Aorta (tissue), 5 donors: ENCODE results near the gene GNS. TPM values are rescaled to one million over a fixed set of nuclear protein-coding genes. Genes with fewer than 3 reads are reported as not detected.
A peak's percentile ranks its signal among the peaks of the same experiment; 100 is the strongest.
"Not testable (repeated sequence)": the region's sequence is repeated elsewhere in the genome, so short reads cannot be mapped to it uniquely, and the experiment has no call there.

ENCODE experiments used
- ATAC-seq: fragments of 200-7000 bp; cut with Tn5 transposase; one replicate; pipeline ENCODE4 v1.9.1; 2022; ENCODE audit warnings: moderate library complexity; ENCODE audit not compliant: low FRiP score
- DNase-seq, 2 donors: peaks; one replicate each; pipeline ENCODE4 v3.0.0-alpha.2; 2020
- H3K27ac ChIP-seq, 2 donors: one replicate each; pipeline ENCODE4 v1.5.1; 2013; ENCODE audit warnings: low read length in 2 of 2, mild to moderate bottlenecking in 2 of 2, moderate library complexity in 2 of 2, control low read depth in 1 of 2, inconsistent platforms in 1 of 2, low read depth in 1 of 2
- H3K27me3 ChIP-seq, 2 donors: one replicate each; pipeline ENCODE4 v1.6.1; 2013; ENCODE audit warnings: control low read depth in 1 of 2, low read length in 1 of 2, mild to moderate bottlenecking in 1 of 2, moderate library complexity in 1 of 2; ENCODE audit not compliant: insufficient read depth in 2 of 2, control insufficient read depth in 1 of 2
- H3K36me3 ChIP-seq, 2 donors: one replicate each; pipeline ENCODE4 v1.6.1; 2013; ENCODE audit warnings: control low read depth in 1 of 2, low read length in 1 of 2, mild to moderate bottlenecking in 1 of 2; ENCODE audit not compliant: insufficient read depth in 2 of 2, control insufficient read depth in 1 of 2
- H3K4me1 ChIP-seq, 2 donors: one replicate each; pipeline ENCODE4 v1.6.1; 2013; ENCODE audit warnings: low read length in 2 of 2, control low read depth in 1 of 2, mild to moderate bottlenecking in 1 of 2, moderate library complexity in 1 of 2; ENCODE audit not compliant: insufficient read depth in 2 of 2, control insufficient read depth in 1 of 2
- H3K4me3 ChIP-seq, 2 donors: one replicate each; pipeline ENCODE4 v1.5.1; 2013; ENCODE audit warnings: low read length in 2 of 2, control low read depth in 1 of 2, mild to moderate bottlenecking in 1 of 2
- H3K9me3 ChIP-seq: one replicate; pipeline ENCODE4 v1.6.1; 2013; ENCODE audit warnings: mild to moderate bottlenecking, low read length; ENCODE audit not compliant: control insufficient read depth
- WGBS, 2 donors: extraction: QIAGEN DNeasy Blood & Tissue Kit; methylation state at CpG; one replicate each; pipeline ENCODE4 v1.1.7; 2013; 5-methylcytosine and 5-hydroxymethylcytosine counted together
- intact Hi-C, 2 donors: fragments of 100-400 bp; cut with DNase I; formaldehyde crosslinking; loops; one replicate each; pipeline versions ENCODE4 v1.14.2 to v1.15.0; 2022
- long read RNA-seq, 2 donors: library from polyadenylated mRNA; unstranded; transcript quantifications; one replicate each; pipeline ENCODE4 v2.0.0, GENCODE V29; 2020 to 2021
- polyA plus RNA-seq, 2 donors: library from polyadenylated mRNA; stranded (reverse); fragments of 200-250 nt; gene quantifications; one replicate each; pipeline ENCODE4 v1.2.3, GENCODE V29; 2013
- total RNA-seq, 2 donors: library from RNA; stranded (reverse); fragmentation: NEBNext Ultra II Directional; extraction: Animal tissue kit (Norgen Biotek cat#: 25700); gene quantifications; one replicate each; pipeline ENCODE4 v1.2.1, GENCODE V29; 2021
- donor health status: healthy with polysubstance abuse.
- donor health status: Bipolar disorder and iron deficiency.
- donor health status: DM: no; HTN: no; CAD: no.
- donor health status: DM: no; HTN: no; CAD: no.
- donor health status: DM: yes; HTN: yes; CAD: no.

GNS gene
- 100 to 1,000 TPM; 120 to 152 TPM for total RNA-seq
- polyA plus RNA-seq, result 10 to 100 TPM; 29.6 to 36.4 TPM
- long read RNA-seq, donor 1, full-length matches to known transcripts, result 8 of 56 reads
- long read RNA-seq, donor 1, partial matches to known transcripts, result 12 of 56 reads
- long read RNA-seq, donor 1, other reads (novel, unspliced or antisense), result 36 of 56 reads
- long read RNA-seq, donor 2, full-length matches to known transcripts, result 33 of 64 reads
- long read RNA-seq, donor 2, partial matches to known transcripts, result 7 of 64 reads
- long read RNA-seq, donor 2, other reads (novel, unspliced or antisense), result 24 of 64 reads

DNA sequence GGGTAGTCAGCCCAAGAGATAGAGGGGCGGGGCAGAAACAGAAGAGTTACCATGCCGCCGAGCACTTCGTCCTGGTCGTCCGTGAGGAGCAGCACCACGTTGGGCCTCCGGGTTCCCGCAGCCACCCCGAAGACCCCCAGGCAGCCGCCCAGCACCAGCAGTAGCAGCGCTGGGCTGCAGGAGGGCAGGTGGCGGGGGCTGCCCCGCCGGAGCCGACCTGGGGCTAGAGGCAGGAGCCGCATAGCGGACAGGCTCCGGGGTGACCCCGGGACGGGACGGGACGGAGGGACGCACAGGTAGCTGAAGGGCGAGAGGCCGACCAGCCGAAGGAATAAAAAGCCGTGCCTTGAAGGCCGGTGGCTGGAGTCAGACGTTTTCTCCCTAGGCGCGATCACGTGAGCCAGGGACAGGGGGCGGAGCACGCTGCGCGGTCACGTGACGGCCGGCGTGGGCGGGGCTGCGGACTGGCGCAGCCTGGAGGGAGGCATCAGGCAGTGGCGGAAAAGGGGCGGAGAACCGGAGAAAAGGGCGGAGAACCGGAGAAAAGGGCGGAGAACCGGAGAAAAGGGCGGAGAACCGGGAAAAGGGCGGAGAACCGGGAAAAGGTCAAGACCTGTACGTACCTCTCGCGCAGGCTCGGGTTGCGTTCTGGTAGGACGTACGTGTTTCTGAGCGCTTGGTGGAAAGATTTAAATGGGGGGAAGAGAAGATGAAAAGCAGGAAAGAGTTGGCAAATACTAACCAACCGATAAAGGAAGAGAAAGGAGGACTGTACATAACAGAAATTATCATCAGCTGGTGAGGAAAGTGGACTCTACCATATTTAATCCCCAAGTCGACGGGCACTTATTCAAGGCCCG is at the start of gene GNS:
GNS (minus strand) TSS at position 372 of the 860 bp plus-strand sequence; CDS start at position 242, 130 bp downstream.
- 0 to 1% methylated on average over 64 to 67 of the region's 67 CpGs for WGBS, 2 donors
- Histone ChIP-seq H3K36me3 (no peaks in the 10 kb centered on the region), H3K4me1 (peaks cover 0 to 2% of the 10 kb centered on the region in 2 donors), H3K27ac (peak within 1 kb of the TSS in 1 of 2 donors; percentile 60), H3K27me3 (no peaks in the 10 kb centered on the region), H3K4me3 (peak within 1 kb of the TSS; percentile 85 to 92), H3K9me3 (no peaks in the 10 kb centered on the region)
- intact Hi-C loops, result no loop called here
- ATAC-seq, result peak; percentile 98
- DNase-seq, result peak; percentile 97 to 99

- WGBS, 2 donors, result 13 to 22% methylated on average over 5 of the region's 5 CpGs
- intact Hi-C loops, result no loop called here
Measured at GRCh38 chr12:64808110-64808509, 48.9 kb upstream of the GNS start.

GRCh38 chr12:64806593-64807460 is 47.6 kb upstream of the GNS start:
- intact Hi-C loops, result no loop called here
- H3K4me3 ChIP-seq, result no peak overlapping the region
- no peaks in the 10 kb centered on the region for H3K4me1 ChIP-seq
- H3K27me3 ChIP-seq, result peaks cover 0 to 2% of the 10 kb centered on the region in 2 donors
- 78 to 80% methylated on average over 7 of the region's 7 CpGs for WGBS, 2 donors
- ATAC-seq (no peak), DNase-seq (no peak)
- H3K36me3 ChIP-seq, result no peaks in the 10 kb centered on the region
- no peaks in the 10 kb centered on the region for H3K9me3 ChIP-seq
- no peak overlapping the region for H3K27ac ChIP-seq

More at GRCh38 chr12:64808110-64808509, 48.9 kb upstream of the GNS start:
- DNase-seq (no peak), ATAC-seq (no peak)
- no peaks in the 10 kb centered on the region for H3K4me1 ChIP-seq
- H3K27ac ChIP-seq, result no peak overlapping the region
- H3K4me3 ChIP-seq, result no peak overlapping the region
- peaks cover 0 to 2% of the 10 kb centered on the region in 2 donors for H3K27me3 ChIP-seq
- no peaks in the 10 kb centered on the region for H3K36me3 ChIP-seq
- no peaks in the 10 kb centered on the region for H3K9me3 ChIP-seq

DNA sequence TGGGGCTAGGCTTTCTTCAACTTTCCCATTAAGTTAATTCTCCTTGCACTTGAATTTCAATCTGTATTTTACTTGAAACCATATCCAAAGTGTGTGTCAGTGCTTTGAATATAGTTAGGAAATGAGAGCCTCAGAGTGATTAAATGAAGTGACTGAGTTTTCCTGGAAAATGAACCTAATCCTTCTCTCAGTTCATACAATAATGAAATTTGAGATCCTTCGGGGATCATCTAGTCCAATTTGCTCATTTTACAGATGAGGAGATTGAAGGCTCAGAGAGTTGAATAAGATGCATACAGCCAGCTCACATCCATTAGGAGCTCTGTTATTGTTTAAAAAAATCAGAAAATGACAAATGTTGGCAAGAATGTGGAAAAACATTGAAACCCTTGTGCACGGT is 47.0 kb upstream of the GNS start:
- no peak for DNase-seq
- ATAC-seq, result no peak
- intact Hi-C loops, result no loop called here
- no peaks in the 10 kb centered on the region for H3K36me3 ChIP-seq
- no peak overlapping the region for H3K4me3 ChIP-seq
- H3K27ac ChIP-seq, result no peak overlapping the region
- H3K9me3 ChIP-seq, result no peaks in the 10 kb centered on the region
- 60 to 66% methylated on average over 2 of the region's 2 CpGs for WGBS, 2 donors
- peaks cover 0 to 2% of the 10 kb centered on the region in 2 donors for H3K27me3 ChIP-seq
- H3K4me1 ChIP-seq, result no peaks in the 10 kb centered on the region

- H3K27ac ChIP-seq, H3K4me3 ChIP-seq, intact Hi-C loops, H3K36me3 ChIP-seq, H3K4me1 ChIP-seq, H3K27me3 ChIP-seq, H3K9me3 ChIP-seq: not testable (repeated sequence)
- DNase-seq, result peak; percentile 52 to 81
- ATAC-seq, result peak; percentile 69
- WGBS, 2 donors, result 33 to 35% methylated on average over 8 of the region's 8 CpGs
Measured at GRCh38 chr12:64802180-64802775, 43.1 kb upstream of the GNS start.

- intact Hi-C loops, result no loop called here
- Histone ChIP-seq H3K9me3 (no peaks in the 10 kb centered on the region), H3K4me3 (no peak overlapping the region), H3K27ac (no peak overlapping the region), H3K27me3 (no peaks in the 10 kb centered on the region), H3K36me3 (no peaks in the 10 kb centered on the region), H3K4me1 (no peaks in the 10 kb centered on the region)
- DNase-seq (no peak), ATAC-seq (no peak)
- WGBS, 2 donors, result 61 to 71% methylated on average over 2 of the region's 2 CpGs
Measured at GRCh38 chr12:64801381-64801780, 42.2 kb upstream of the GNS start.

DNA sequence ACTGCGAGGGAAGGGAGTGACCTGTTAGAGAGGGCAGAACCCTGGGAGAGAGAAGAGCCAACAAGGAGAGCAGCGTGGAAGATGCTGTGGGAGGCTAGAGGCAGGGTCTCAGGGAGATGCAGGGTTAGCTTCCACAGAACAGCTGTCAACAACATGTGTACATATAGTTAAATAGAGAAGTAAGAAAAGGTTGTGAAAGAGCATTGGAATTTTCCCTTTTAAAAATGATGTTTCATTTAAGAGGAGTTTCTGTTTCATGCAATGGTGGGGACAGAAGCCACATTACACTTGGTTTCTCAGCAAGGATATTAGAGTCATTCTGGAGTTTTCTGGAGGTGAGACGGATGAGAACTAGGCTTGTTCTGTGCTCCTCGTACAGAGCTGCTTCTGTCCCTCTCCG is 41.4 kb upstream of the GNS start:
- H3K27ac ChIP-seq, result no peak overlapping the region
- WGBS, 2 donors, result 71 to 92% methylated on average over 5 of the region's 5 CpGs
- ATAC-seq (no peak), DNase-seq (no peak)
- no peak overlapping the region for H3K4me3 ChIP-seq
- no peaks in the 10 kb centered on the region for H3K27me3 ChIP-seq
- no peaks in the 10 kb centered on the region for H3K9me3 ChIP-seq
- no peaks in the 10 kb centered on the region for H3K4me1 ChIP-seq
- H3K36me3 ChIP-seq, result no peaks in the 10 kb centered on the region
- intact Hi-C loops, result no loop called here

GRCh38 chr12:64798165-64798564 is 39.0 kb upstream of the GNS start:
- no peak overlapping the region for H3K4me3 ChIP-seq
- ATAC-seq (no peak), DNase-seq (no peak)
- intact Hi-C loops, result no loop called here
- H3K9me3 ChIP-seq, result no peaks in the 10 kb centered on the region
- H3K27me3 ChIP-seq, result no peaks in the 10 kb centered on the region
- no peak overlapping the region for H3K27ac ChIP-seq
- H3K4me1 ChIP-seq, result no peaks in the 10 kb centered on the region
- H3K36me3 ChIP-seq, result no peaks in the 10 kb centered on the region
